ENCODE results near the gene NRG2.
A peak's percentile ranks its signal among the peaks of the same experiment; 100 is the strongest.

NRG2 gene

GRCh38 chr5:140042643-140043507 is at the start of gene NRG2:
TSS of gene NRG2 (minus strand) at chr5:140043299.
- DNase-seq, result peak; percentile 36 to 52

- DNase-seq, result no peak
These were observed 47.2 kb upstream of the NRG2 start for GRCh38 chr5:140090251-140090650.

- DNase-seq, result no peak
These were observed 41.4 kb upstream of the NRG2 start for GRCh38 chr5:140084541-140084940.

GRCh38 chr5:140083650-140084049 is 40.6 kb upstream of the NRG2 start:
- DNase-seq, result no peak

GRCh38 chr5:140083120-140083519 is 40.0 kb upstream of the NRG2 start:
- no peak for DNase-seq

GRCh38 chr5:140076788-140077187 is 33.7 kb upstream of the NRG2 start:
- no peak for DNase-seq

GRCh38 chr5:140076142-140076541 is 33.0 kb upstream of the NRG2 start:
- DNase-seq, result no peak

- no peak for DNase-seq
These were observed 32.3 kb upstream of the NRG2 start for GRCh38 chr5:140075371-140075770.

- no peak for DNase-seq
These were observed 30.2 kb upstream of the NRG2 start for GRCh38 chr5:140073296-140073695.

GRCh38 chr5:140072812-140073211 is 29.7 kb upstream of the NRG2 start:
- no peak for DNase-seq

GRCh38 chr5:140060816-140061215 is 17.7 kb upstream of the NRG2 start:
- no peak for DNase-seq

- no peak for DNase-seq
These were observed 15.3 kb upstream of the NRG2 start for GRCh38 chr5:140058212-140058932.

GRCh38 chr5:140056880-140057279 is 13.8 kb upstream of the NRG2 start:
- no peak for DNase-seq

- DNase-seq, result no peak
These were observed 12.1 kb upstream of the NRG2 start for GRCh38 chr5:140055152-140055551.

- DNase-seq, result no peak
These were observed 11.1 kb upstream of the NRG2 start for GRCh38 chr5:140054086-140054689.

GRCh38 chr5:140051950-140052349 is 8.9 kb upstream of the NRG2 start:
- DNase-seq, result no peak

GRCh38 chr5:140049713-140050112 is 6.6 kb upstream of the NRG2 start:
- no peak for DNase-seq

GRCh38 chr5:140049205-140049604 is 6.1 kb upstream of the NRG2 start:
- no peak for DNase-seq

GRCh38 chr5:140044041-140044440 is 942 bp upstream of the NRG2 start:
- no peak for DNase-seq

GRCh38 chr5:140043508-140043872 is 391 bp upstream of the NRG2 start:
- peak; percentile 17 to 23 for DNase-seq

- DNase-seq, result no peak
These were observed 781 bp downstream of the NRG2 start for GRCh38 chr5:140042393-140042642.

GRCh38 chr5:140041492-140042392 is 1.4 kb downstream of the NRG2 start:
- peak in 1 of 2 donors; percentile 3 for DNase-seq

- no peak for DNase-seq
These were observed 2.0 kb downstream of the NRG2 start for GRCh38 chr5:140041099-140041491.

All from stimulated activated CD4-positive, alpha-beta T cell treated with anti-CD3 and anti-CD28 coated beads, Interleukin-2, amount 100 ng/mL, for 24 hours (primary cell).